Type B pancreatic cell (in vitro differentiated cells): Measurements from ENCODE around the gene ZDHHC1. TPM values are rescaled to one million over a fixed set of nuclear protein-coding genes. Genes with fewer than 3 reads are reported as not detected.
A peak's percentile ranks its signal among the peaks of the same experiment; 100 is the strongest.

Experiments
- DNase-seq: peaks from one replicate; pipeline ENCODE4 v3.0.0; 2021; ENCODE audit warnings: mixed read lengths; ENCODE audit not compliant: unreplicated experiment; ENCODE audit errors: extremely low spot score
- H3K27ac Mint-ChIP-seq: 2 replicates; pipeline ENCODE4 v1.8.0; 2021; ENCODE audit warnings: mild to moderate bottlenecking, mixed read lengths
- H3K27me3 Mint-ChIP-seq: 2 replicates; pipeline ENCODE4 v1.8.0; 2021; ENCODE audit warnings: mixed read lengths
- H3K36me3 Mint-ChIP-seq: 2 replicates; pipeline ENCODE4 v1.8.0; 2021; ENCODE audit warnings: mixed read lengths
- H3K4me1 Mint-ChIP-seq: one replicate; pipeline ENCODE4 v1.8.0; 2021; ENCODE audit warnings: mixed read lengths; ENCODE audit not compliant: unreplicated experiment
- H3K4me3 Mint-ChIP-seq: 2 replicates; pipeline ENCODE4 v1.8.0; 2021; ENCODE audit warnings: mild to moderate bottlenecking, mixed read lengths
- H3K9me3 Mint-ChIP-seq: 2 replicates; pipeline ENCODE4 v1.8.0; 2021; ENCODE audit warnings: mixed read lengths
- total RNA-seq: library from RNA; stranded (reverse); gene quantifications from 2 replicates; pipeline ENCODE4 v1.2.1, GENCODE V29; 2021; ENCODE audit warnings: low replicate concordance
- TF ChIP-seq, protein P1 (sequence below): fragments of 200-600 bp; sonication (generic); conservative IDR thresholded peaks from 2 replicates; pipeline ENCODE4 v1.5.0; 2021; ENCODE audit warnings: antibody characterized with exemption, mild to moderate bottlenecking

Gene ZDHHC1
- total RNA-seq, 1 donor from 2014 or later, result 11.3 TPM

DNA sequence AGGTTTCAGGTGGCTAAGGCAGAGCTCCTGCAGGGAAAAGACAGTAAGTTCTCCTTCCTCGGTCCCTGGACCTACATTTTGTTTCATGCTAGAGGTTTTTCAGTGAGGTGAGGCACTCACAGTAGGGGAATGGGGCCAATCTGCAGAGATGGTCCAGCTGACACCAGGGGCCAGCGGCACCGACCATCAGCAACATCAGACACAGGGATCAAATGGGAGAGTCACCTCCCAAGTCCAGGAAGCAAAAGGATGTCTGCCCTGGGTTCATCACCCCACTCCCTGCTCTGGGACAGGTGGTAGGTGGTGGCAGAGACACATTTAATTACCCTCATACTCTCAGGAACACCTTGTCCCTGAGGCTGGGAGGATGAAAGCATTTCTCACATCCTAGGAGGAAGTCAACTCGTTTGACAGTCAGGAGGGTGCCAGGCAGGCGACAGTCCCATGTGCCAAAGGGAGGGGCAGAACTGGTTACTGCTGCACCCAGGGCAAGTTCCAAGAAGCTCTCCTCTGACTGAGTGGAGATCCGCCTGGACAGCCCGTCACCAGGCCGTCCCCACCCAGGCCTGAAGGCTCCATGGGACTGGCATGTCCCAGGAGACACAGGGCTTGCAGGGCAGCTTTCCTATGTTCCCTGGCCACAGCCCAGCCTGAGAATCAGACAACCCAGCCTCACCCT, 45.5 kb upstream of the ZDHHC1 start:
- no peak overlapping the region for H3K4me3 Mint-ChIP-seq
- TF ChIP-seq, protein P1, sequence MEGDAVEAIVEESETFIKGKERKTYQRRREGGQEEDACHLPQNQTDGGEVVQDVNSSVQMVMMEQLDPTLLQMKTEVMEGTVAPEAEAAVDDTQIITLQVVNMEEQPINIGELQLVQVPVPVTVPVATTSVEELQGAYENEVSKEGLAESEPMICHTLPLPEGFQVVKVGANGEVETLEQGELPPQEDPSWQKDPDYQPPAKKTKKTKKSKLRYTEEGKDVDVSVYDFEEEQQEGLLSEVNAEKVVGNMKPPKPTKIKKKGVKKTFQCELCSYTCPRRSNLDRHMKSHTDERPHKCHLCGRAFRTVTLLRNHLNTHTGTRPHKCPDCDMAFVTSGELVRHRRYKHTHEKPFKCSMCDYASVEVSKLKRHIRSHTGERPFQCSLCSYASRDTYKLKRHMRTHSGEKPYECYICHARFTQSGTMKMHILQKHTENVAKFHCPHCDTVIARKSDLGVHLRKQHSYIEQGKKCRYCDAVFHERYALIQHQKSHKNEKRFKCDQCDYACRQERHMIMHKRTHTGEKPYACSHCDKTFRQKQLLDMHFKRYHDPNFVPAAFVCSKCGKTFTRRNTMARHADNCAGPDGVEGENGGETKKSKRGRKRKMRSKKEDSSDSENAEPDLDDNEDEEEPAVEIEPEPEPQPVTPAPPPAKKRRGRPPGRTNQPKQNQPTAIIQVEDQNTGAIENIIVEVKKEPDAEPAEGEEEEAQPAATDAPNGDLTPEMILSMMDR, result no peak
- H3K4me1 Mint-ChIP-seq, result peaks cover 17% of the 10 kb centered on the region
- H3K9me3 Mint-ChIP-seq, result no peaks in the 10 kb centered on the region
- H3K27ac Mint-ChIP-seq, result no peak overlapping the region
- no peaks in the 10 kb centered on the region for H3K27me3 Mint-ChIP-seq
- no peaks in the 10 kb centered on the region for H3K36me3 Mint-ChIP-seq
- DNase-seq, result no peak

DNA sequence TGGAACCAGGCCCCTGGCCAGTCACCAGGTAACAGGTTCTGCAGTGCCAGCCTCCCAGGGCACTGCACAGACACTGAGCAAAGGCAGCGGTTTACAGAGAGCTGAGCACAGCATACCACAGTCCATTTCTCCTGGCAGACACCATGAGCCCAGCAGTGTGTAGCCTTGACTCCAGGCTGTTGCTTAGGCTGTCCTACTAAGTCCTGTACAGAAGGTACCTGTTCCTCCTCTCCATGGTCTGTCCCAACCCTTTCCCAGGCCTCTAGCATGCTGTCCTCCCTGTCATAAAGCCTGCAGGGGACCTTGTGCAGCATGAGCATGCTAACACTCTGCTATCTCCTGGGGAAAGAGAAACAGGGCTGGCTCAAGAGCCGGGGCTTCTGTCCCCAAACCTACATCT, 44.7 kb upstream of the ZDHHC1 start:
- no peak overlapping the region for H3K27ac Mint-ChIP-seq
- H3K4me3 Mint-ChIP-seq, result no peak overlapping the region
- no peaks in the 10 kb centered on the region for H3K36me3 Mint-ChIP-seq
- no peaks in the 10 kb centered on the region for H3K9me3 Mint-ChIP-seq
- DNase-seq, result no peak
- TF ChIP-seq, protein P1, result no peak
- H3K4me1 Mint-ChIP-seq, result peaks cover 18% of the 10 kb centered on the region
- no peaks in the 10 kb centered on the region for H3K27me3 Mint-ChIP-seq

DNA sequence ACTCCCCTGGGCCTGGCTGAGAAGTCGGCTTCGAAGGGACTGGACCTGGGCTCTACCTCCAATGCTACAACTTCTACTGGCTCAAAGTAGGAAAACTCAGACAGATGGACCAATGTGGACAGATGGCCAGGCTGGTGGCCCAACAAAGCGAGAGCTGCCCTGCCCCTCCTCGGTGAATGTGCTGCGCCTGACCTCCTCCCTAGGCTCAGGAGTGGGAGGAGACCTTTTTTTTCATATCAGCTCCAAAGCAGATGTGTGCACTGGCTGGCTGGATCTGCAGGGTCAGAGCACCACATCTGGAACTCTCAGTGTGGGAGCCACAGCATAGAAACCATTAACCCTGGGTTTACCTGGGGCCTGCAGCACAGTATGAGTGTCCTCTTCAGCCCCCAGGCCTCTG, 43.9 kb upstream of the ZDHHC1 start:
- H3K4me1 Mint-ChIP-seq, result peaks cover 18% of the 10 kb centered on the region

DNA sequence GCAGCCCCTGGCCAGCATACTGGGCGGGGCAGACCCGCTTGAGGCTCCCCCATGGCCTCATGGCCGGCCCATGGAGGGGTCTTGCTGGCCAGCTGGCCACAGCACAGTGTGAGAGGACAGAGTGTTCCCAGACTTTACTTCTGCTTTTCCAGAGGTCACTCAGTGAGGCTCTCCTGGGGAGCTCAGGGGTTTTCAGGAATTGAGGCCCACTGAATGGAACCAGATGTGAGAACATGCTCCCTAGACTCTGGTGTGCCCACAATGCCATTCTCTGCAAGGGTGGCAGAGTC, 43.5 kb upstream of the ZDHHC1 start:
- H3K36me3 Mint-ChIP-seq, result no peaks in the 10 kb centered on the region
- DNase-seq, result no peak
- TF ChIP-seq, protein P1, result no peak
- no peak overlapping the region for H3K4me3 Mint-ChIP-seq
- H3K9me3 Mint-ChIP-seq, result no peaks in the 10 kb centered on the region
- H3K4me1 Mint-ChIP-seq, result peaks cover 18% of the 10 kb centered on the region
- H3K27ac Mint-ChIP-seq, result peak overlapping the region; percentile 41
- no peaks in the 10 kb centered on the region for H3K27me3 Mint-ChIP-seq

More for the DNA sequence above, 43.9 kb upstream of the ZDHHC1 start:
- Mint-ChIP-seq H3K9me3 (no peaks in the 10 kb centered on the region), H3K4me3 (no peak overlapping the region), H3K27ac (peak overlapping the region; percentile 41), H3K36me3 (no peaks in the 10 kb centered on the region), H3K27me3 (no peaks in the 10 kb centered on the region)
- TF ChIP-seq, protein P1, result no peak
- DNase-seq, result no peak

DNA sequence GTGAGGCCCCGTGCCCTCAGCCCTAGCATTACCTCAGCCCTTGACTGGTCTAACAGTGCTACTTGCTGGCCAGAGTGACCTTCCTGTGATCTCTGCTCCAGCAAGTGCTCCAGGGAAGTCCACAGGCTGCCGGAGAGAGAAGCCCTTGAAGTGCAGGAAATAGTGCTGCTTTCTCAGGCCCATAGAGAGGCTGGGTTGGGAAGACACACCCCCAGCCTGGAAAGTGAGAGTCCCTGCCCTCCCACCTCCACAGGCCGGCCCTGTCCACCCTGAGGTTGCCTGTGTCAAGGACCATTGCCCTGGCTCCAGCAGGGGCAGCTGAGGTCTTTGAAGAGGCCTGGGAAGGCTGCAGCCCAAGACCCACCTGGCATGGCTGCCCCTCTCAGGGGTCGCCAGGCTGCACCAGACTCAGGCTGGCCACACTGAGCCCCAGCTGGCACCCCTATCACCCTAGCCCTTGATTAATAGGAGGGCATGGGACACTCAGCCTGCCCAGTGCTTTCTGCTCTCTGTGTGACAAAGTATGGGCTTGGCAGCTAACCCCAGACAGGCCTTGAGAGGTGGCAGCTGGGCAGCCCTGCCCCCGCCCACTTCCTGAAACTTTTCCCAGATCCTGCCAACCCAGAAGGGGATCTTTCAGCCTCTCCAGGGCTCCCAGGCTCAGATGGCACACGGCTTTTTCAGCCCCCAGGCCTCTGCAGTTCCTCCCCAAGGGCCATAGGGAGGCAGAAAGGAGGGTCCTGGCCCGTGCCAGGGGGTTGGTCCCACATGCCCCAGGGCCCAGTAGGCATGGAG, 43.0 kb upstream of the ZDHHC1 start:
- Mint-ChIP-seq H3K27ac (peak overlapping the region; percentile 61), H3K27me3 (no peaks in the 10 kb centered on the region), H3K9me3 (no peaks in the 10 kb centered on the region), H3K4me3 (no peak overlapping the region), H3K36me3 (no peaks in the 10 kb centered on the region), H3K4me1 (peaks cover 18% of the 10 kb centered on the region)
- DNase-seq, result no peak
- TF ChIP-seq, protein P1, result no peak
